OCI-LY3 (cell line): ENCODE data around the gene EP300.

Experiments
- CTCF ChIP-seq: fragments of 200-600, 300-600 bp; sonication (generic); IDR thresholded peaks from 2 replicates; pipeline ENCODE4 v1.5.1; 2014; ENCODE audit warnings: antibody characterized with exemption, low read length, low read depth
- EZH2phosphoT487 ChIP-seq: fragments of 200-600 bp; shearing (Covaris generic); IDR thresholded peaks from 2 replicates; pipeline ENCODE4 v1.6.1; 2018; ENCODE audit warnings: antibody characterized with exemption, mixed run types, low read depth

GRCh38 chr22:41217553-41218157, 125.3 kb downstream of the EP300 start:
- no peak for TF ChIP-seq CTCF
- TF ChIP-seq EZH2phosphoT487, result no peak
